ENCODE measurements around the gene C2CD2L. TPM values are rescaled to one million over a fixed set of nuclear protein-coding genes. Genes with fewer than 3 reads are reported as not detected.

C2CD2L gene
- total and polyA plus RNA-seq, 2 of the 13 experiments (the other 11 are each of a cell fraction or from before 2014, with no cell fraction given), result 3.7 to 5.5 TPM

GRCh38 chr11:119106564-119107537 lies at the start of gene C2CD2L (continued):
- TF ChIP-seq FOSL1 (CRISPR knock-in tag; IDR thresholded peaks at IDR 0.05; ENCODE audit: borderline replicate concordance) (no peak), HOXA7 (CRISPR knock-in tag; IDR thresholded peaks at IDR 0.05) (no peak), CBX1 (IDR thresholded peaks at IDR 0.05; ENCODE audit: low read depth) (no peak), TFDP2 (CRISPR knock-in tag; IDR thresholded peaks at IDR 0.05) (peak; percentile 53; the same call in 1 of the 2 replicates), ZNF136 (CRISPR knock-in tag; IDR thresholded peaks at IDR 0.05; ENCODE audit: low read depth) (no peak), ZNF501 (CRISPR knock-in tag; IDR thresholded peaks at IDR 0.05) (peak; percentile 62), ZFX (CRISPR knock-in tag; IDR thresholded peaks at IDR 0.05; ENCODE audit: low read depth) (peak; percentile 38; the same call in 1 of the 2 replicates), AGO2 (optimal IDR thresholded peaks at IDR 0.05; ENCODE audit: low read depth, low read length) (no peak), SP5 (CRISPR knock-in tag; IDR thresholded peaks at IDR 0.05; ENCODE audit: borderline replicate concordance, low read depth) (peak; percentile 63), ZBTB39 (CRISPR knock-in tag; IDR thresholded peaks at IDR 0.05) (no peak), PPARG (CRISPR knock-in tag; conservative IDR thresholded peaks at IDR 0.05) (no peak), NFYB (CRISPR knock-in tag; IDR thresholded peaks at IDR 0.05) (no peak), SAFB2 (CRISPR knock-in tag; IDR thresholded peaks at IDR 0.05; ENCODE audit: borderline replicate concordance, low read depth) (no peak), HIC2 (CRISPR knock-in tag; IDR thresholded peaks at IDR 0.05; ENCODE audit: low read depth) (no peak), MLXIP (CRISPR knock-in tag; IDR thresholded peaks at IDR 0.05; ENCODE audit: borderline replicate concordance) (no peak), REST (IDR thresholded peaks at IDR 0.05; ENCODE audit: borderline replicate concordance in 1 of 2, low read depth in 1 of 2, low read length in 2 of 2) (no peak)

Measured in HepG2 (cell line).